ENCODE results near the gene MS4A6A.
A peak's percentile ranks its signal among the peaks of the same experiment; 100 is the strongest.
"Not testable (repeated sequence)": the region's sequence is repeated elsewhere in the genome, so short reads cannot be mapped to it uniquely, and the experiment has no call there.

Gene MS4A6A

GRCh38 chr11:60130496-60130895 is 52.4 kb downstream of the MS4A6A start:
- FAIRE-seq: no peak

GRCh38 chr11:60129853-60130252 is 53.0 kb downstream of the MS4A6A start:
- no peak for DNase-seq (ENCODE audit: insufficient read length, low spot score)
- no peak for FAIRE-seq

More at GRCh38 chr11:60130496-60130895, 52.4 kb downstream of the MS4A6A start:
- peak; percentile 8 for DNase-seq (ENCODE audit: insufficient read length, low spot score)

DNA sequence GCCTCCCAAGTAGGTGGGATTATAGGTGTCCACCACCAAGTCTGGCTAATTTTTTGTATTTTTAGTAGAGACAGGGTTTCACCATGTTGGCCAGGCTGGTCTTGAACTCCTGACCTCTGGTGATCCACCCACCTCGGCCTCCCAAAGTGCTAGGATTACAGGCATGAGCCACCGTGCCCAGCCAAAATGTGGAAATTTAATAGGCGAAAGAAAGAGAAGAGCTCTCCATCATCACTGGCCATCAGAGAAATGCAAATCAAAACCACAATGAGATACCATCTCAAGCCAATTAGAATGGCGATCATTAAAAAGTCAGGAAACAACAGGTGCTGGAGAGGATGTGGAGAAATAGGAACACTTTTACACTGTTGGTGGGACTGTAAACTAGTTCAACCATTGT is 54.0 kb downstream of the MS4A6A start:
- not testable (repeated sequence) for DNase-seq (ENCODE audit: insufficient read length, low spot score); FAIRE-seq

- FAIRE-seq: no peak
- no peak for DNase-seq (ENCODE audit: insufficient read length, low spot score)
These were observed 54.5 kb downstream of the MS4A6A start for GRCh38 chr11:60128376-60128775.

GRCh38 chr11:60127311-60127811 is 55.5 kb downstream of the MS4A6A start:
- FAIRE-seq: no peak

DNA sequence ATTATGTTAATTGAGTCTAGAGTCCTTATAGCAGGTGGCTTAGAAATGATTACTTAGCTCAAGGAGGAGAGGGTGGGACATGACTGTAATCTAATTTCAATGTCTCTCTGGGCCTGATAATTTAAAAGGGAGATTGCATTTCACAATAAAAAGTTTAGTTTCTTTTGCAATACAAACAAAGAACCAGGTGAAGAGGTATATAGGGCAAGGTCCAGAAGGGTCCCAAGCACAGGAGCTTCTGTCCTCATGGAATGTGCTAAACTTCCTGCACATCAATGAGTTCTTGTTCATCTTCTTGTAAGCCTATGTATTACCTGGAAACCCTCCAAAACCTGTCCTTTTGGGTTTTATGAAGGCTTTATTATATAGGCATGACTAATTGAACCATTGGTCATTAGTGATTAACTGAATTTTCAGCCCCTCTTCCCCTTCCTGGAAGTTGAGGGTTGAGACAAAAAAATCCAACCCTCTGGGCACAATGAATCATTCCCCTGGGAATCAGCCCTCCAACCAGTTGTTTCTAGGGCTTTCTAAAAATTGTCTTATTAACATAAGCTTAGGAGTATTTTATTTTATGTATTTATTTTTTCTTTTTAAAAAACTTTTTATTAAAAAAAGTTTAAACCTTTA is 56.8 kb downstream of the MS4A6A start:
- FAIRE-seq: no peak
- DNase-seq (ENCODE audit: insufficient read length, low spot score): no peak

More at GRCh38 chr11:60127311-60127811, 55.5 kb downstream of the MS4A6A start:
- no peak for DNase-seq (ENCODE audit: insufficient read length, low spot score)

GRCh38 chr11:60124802-60125432 is 58.0 kb downstream of the MS4A6A start:
- FAIRE-seq (no peak), DNase-seq (ENCODE audit: insufficient read length, low spot score) (no peak)

All from HTR-8/SVneo (cell line).